GM19438 (cell line): ENCODE results near the gene TSHZ2.

Experiments
- ATAC-seq: cut with Tn5 transposase; IDR thresholded peaks from one replicate; pipeline ENCODE4 v1.9.1; 2021; ENCODE audit warnings: low read depth; ENCODE audit not compliant: unreplicated experiment

Gene TSHZ2

DNA sequence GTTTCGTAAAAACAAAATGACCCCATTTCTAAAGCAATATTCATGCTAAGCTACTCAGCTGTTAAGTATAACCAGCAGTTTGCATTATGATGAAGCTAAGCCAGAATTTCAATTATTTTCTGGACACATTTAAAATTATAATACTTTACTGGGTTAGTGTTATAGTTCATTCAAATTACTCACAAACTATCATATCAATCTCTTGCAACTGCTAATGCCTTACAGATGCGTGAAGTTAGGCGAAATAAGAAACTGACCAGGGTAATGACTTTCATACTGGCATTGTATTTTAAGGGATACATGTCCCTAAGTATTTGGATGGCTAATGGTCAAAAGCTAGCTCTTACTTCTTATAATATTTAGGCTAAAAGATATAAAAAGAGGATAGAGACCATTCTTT, 249.6 kb downstream of the TSHZ2 start:
- ATAC-seq = no peak

DNA sequence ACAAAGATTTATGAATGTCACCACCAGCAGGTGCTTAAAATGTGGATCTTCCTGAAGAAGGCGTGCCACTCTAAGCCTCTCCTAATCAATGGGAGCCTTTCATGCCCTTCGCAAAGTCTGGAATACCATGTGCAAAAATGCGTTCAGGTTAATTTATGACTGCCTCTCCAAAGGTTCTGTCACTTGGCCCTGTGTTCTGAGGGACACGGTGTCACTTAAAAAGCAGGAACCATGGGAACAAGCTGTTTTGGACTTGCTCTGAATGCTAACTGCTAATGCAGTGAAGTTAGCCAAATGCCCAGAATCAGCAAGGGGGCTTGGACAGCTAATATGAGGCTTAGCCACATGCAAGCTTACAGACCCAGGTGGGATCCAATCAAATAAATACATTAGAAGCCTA, 250.3 kb downstream of the TSHZ2 start:
- ATAC-seq = no peak

DNA sequence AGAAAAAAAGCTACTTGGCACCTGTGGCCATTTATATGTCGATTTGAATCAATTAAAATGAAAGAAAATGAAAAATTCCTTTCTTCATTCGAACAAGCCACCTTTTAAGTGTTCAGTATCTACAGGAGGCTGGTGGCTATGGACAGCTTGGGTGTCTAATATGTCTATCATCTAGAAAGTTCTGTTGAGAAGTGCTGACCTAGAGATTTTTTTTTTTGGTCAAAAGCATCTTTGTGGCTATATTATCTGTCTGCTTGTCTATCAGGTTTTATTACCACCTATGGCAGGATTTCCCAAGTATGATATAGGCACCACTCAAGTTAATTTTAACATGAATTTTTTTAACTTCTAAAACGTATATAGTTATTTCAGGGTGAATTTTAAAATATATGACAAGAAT, 250.8 kb downstream of the TSHZ2 start:
- ATAC-seq = no peak

DNA sequence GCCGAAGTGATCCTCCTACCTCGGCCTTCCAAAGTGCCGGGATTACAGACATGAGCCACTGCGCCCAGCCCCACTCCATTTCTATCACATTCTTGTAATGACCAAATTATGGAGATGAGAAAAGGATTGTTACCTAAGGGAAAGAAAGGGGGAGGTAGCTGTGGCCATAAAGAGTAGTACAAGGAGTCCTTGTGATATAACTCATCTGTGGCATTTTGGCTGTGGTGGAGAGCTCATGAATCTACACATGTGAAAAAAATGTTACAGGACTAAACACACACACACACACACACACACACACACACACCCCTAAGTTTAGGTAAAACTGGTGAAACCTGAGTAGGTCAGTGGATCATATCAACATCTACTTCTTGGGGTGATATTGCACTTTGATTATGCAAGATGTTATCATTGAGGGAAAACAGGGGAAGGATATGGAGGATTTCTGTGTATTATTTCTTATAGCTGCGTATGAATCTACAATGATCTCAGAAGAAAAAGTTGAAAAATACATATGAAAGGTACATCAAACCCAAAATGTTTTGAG, 251.5 kb downstream of the TSHZ2 start:
- ATAC-seq = no peak

DNA sequence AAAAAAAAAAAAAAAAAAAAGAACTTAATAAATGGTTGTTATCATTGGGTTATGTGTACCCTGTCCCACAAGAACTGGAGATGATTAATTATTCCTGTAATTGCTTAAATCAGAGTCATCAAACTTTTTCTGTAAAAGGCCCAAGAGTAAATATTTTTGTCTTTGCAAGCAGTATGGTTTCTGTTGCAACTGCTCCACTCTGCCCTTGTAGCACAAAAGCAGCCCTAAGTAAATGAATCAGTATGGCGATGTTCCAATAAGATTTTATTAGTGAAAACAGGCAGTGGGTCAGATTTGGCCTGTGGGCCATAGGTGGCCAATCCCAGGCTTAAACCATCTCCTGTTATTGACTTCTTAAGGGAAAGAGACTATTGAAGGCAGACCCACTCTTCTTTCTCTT, 252.7 kb downstream of the TSHZ2 start:
- no peak for ATAC-seq

DNA sequence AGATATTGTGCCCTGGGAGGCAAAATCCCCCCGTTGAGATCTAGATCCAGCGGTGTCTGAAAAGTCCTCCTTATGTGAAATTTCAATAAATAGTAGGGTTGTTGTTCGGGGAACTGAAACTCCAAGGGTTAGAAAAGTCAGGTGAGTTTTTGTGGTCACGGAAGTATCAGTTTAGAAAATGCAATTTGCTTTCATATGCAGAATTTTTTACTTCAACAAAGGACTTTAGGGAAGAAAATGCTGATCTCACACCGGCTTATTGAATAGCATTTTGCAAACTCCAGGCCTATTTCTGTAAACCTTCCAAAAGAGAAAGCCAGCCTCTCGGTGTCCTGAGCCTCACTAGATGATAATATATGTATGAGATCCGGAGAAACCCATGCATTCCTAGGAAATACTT, 254.7 kb downstream of the TSHZ2 start:
- no peak for ATAC-seq

DNA sequence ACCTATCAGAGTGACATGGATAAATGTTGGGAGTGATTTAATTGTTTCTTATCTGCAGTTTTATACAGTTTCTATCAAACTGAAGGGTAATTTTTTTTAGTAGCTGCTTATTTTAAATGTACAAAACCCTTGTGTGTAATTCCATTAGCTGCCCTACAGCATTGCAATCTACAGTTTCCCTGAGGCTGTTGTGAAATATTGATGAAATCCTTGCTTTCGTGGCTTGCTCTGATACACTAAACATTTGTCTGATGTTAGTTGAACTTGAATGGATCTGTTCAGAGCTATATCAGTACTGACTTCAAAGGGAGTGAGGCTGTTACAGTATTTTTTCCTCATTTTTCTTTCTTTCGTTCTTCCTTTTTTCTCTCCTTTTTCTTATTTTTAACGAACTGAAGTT, 255.4 kb downstream of the TSHZ2 start:
- ATAC-seq = no peak

DNA sequence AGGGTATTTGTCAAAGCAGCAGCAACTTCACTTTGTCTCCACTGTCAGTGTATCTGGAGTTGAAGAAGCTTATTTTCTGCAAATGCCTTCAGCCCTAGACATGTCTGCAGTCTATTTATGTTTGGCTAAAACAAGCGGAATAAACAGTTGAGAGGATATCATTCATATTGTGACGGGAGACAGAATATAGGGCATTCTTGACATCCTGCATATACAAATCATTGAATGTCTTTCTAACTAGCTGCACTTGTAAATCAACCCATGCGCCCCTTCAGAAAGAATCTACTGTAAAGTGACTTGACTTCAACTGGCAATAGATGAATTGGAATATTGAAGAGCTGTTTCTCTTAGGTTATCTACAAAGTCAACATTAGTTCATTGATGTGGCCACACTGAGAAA, 258.9 kb downstream of the TSHZ2 start:
- no peak for ATAC-seq

DNA sequence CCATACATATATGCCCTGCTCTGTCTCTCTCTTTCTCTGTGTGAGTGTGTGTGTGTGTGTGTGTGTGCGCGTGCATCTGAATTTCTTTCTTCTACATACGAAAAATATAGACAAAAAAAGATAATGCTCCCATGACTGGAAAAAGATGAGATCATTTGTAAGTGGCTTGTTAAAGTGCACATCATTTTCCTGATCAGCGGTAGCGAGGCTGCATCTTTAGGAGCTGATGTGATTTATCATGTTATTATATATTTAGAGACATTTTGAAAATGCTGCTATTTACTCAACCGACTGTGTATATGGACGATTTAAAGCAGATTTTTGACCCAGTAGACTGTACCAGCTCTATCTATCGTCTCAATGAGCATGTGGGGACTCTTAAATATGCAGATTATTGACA, 265.3 kb downstream of the TSHZ2 start:
- ATAC-seq = no peak

DNA sequence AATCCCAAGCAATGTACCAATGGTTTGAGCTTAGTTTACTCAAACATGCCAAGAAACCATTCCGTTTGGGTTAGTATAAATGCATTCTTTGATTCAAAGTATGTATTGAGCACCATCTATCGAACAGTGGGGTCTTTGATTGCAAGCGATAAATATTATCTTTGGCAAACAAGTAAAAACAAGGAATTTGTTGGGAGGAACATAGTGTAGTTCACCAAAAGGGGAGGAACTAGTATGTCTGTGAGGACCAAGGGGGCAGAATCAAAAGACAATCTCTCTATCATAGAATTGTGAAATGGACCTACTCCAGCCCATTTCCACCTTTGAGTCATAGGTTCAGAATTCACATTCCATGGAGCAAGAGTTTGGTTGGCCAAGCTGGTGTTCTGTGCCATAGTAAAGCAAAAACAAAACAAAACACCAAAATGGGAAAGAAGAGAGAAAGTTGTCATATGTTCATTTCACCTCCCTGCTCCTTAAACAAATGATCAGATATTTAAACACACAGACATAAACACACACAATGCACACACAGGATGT, 266.0 kb downstream of the TSHZ2 start:
- no peak for ATAC-seq

DNA sequence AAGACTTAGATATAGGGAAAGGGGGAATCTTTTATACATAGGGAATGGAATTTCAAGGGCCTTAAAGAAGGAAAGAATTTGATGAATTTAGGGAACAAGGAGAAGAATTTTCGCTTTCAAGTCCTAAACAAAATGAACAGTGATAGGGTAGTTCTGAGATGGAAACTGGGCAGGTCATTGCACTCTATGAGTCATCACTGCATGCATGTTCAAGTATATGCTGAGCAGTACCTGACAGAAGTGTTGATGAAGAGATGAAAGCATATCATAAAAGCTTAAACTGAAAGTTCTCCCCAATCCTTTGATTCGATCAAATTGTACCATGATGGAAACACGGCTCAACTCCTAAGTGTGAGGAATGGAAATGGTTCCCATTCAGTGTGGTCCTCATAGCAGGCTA, 271.0 kb downstream of the TSHZ2 start:
- ATAC-seq = no peak

DNA sequence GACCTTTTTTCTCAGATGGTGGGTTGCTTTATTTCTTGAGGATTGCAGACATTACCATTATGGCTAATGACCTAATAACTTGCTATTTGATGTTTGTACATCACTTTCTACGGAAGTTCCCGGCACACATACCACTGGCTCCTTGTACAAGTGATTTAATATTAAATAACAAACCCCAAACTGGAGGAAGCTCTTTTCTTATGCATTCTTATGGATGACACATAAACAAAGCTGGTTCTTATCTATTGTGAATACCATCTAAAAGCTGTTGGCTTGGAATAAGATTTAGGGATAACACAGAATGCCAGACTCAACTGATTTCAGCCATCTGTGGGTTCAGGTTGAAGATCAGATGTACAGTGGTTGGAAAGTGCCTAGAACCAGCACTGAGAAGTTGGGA, 272.6 kb downstream of the TSHZ2 start:
- no peak for ATAC-seq

DNA sequence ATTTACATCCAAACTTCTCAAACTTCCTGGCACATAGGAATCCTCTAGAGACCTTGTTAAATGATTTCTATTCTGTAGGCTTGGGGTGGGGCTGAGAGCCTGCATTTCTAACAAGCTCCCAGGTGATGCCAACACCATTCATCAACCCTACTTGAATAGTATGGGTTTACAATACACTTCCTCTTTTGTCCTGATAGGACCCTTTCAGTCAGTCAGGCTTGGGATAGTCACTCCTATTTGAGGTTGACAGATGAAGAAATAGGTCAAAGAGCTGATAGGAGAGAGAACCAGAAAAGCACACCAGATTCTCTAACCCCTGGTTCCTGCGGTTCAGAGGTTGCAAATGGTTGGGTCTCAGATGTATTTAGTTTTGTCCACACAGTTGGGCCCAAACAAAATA, 273.4 kb downstream of the TSHZ2 start:
- no peak for ATAC-seq

DNA sequence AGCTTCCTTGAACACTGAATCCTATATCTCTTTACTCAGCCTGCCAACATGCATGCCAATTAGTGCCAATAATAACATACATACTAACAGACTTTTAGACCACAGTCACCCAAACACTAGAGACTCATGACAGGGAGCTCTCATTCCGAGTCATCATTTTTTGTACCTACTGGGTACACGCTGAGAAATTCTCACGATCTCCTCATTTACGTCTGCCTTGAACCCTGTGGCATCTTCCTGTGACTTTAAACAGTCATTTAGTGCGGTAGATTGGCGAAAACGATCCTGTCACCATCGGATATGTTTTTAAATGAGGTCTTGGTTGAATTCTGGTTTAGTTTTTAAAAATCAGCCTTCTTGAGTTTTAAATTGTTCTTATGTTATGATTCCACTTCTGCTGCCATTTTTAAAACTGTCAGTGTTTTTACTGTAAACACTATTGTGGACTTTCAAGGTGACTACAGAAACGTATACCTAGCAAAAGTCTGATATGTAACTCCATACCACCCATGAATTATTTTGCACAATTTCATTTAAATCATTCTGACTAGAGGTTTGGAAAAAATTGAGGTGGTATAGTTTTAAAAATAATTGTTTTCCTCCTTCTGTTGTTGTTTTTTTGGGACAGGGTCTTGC, 275.4 kb downstream of the TSHZ2 start:
- no peak for ATAC-seq

DNA sequence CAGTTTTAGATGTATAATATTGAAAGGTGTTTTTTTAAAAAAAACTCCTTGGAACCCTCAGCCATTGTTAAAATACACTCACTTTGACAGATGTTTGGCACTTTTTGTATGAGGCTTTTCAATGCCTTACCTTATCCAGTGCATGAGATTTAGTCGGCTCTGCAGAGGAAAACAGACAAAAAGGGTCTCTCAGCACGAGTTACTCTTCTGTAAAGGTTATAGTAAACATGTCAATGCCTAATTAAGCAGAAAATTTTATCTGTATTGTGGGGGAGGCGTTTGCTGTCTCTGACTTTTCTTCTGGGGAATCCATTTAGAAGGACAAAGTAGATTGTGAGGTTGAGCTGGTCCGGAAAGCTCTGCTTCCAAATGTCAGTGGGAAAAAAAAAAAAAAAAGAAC, 278.3 kb downstream of the TSHZ2 start:
- ATAC-seq = no peak

DNA sequence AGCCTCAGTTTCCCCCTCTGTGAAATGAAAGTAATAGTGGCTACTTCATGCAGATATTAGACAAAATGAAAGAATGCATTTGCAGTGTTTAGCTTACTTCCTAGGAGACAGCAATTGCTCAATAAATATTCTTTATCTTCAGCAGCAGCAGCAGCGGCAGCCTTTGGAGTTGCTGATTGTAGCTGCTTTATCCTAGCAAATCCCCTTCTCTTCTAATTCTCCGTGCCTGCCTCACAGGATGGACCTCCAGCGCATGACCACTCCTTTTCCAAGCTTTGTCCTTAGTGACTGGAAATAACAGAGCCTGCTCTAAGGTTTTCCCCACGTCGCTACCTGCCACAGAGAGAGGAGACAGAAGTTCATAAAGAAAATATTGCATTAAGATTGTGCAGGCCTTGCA, 279.8 kb downstream of the TSHZ2 start:
- ATAC-seq = no peak

DNA sequence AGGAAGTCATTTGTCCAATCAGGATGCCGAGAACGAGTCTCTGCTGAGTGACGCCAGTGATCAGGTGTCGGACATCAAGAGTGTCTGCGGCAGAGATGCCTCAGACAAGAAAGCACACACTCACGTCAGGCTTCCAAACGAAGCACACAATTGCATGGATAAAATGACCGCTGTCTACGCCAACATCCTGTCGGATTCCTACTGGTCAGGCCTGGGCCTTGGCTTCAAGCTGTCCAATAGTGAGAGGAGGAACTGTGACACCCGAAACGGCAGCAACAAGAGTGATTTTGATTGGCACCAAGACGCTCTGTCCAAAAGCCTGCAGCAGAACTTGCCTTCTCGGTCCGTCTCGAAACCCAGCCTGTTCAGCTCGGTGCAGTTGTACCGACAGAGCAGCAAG, 281.5 kb downstream of the TSHZ2 start:
- ATAC-seq = no peak

DNA sequence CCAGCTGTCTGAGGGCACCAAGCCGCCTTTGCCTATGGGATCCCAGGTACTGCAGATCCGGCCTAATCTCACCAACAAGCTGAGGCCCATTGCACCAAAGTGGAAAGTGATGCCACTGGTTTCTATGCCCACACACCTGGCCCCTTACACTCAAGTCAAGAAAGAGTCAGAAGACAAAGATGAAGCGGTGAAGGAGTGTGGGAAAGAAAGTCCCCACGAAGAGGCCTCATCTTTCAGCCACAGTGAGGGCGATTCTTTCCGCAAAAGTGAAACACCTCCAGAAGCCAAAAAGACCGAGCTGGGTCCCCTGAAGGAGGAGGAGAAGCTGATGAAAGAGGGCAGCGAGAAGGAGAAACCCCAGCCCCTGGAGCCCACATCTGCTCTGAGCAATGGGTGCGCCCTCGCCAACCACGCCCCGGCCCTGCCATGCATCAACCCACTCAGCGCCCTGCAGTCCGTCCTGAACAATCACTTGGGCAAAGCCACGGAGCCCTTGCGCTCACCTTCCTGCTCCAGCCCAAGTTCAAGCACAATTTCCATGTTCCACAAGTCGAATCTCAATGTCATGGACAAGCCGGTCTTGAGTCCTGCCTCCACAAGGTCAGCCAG, 283.0 kb downstream of the TSHZ2 start:
- ATAC-seq = no peak

DNA sequence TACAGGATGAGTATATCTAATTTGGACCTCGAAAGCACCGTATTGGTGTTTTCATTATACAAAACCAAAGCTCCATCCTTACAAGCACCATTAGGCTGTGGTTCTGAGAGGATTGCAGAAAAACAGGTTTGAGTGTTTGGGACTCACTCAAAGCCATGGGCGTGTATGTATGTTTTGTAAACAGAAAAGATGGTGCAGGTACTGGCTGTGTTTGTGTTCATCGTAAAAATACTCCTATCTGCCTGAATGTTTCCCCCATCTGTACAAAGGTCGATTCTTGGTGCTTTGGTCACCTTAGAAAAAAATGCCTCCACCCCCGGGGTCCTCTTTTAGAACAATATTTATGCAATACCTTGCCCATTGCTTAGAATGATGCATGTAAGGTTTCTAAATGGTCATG, 286.6 kb downstream of the TSHZ2 start:
- ATAC-seq = no peak

DNA sequence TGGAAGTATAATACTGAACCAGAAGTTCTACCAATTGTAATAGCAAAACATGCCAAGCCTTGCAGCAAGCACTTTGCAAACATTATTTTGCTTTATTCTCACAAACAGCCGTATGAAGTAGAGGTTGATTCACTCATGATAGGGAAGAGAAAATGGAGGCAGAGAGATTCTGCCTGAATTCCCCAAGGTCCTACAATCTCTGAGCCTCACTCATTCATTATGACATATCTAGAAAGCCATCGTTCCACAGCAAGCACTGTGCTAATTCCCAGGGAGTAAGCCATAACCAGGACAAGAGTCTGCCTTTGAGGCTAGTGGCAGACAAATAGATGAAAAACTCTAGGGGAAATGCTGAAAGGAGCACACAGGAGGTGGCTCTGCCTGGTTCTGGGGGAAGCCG, 288.0 kb downstream of the TSHZ2 start:
- ATAC-seq = no peak

DNA sequence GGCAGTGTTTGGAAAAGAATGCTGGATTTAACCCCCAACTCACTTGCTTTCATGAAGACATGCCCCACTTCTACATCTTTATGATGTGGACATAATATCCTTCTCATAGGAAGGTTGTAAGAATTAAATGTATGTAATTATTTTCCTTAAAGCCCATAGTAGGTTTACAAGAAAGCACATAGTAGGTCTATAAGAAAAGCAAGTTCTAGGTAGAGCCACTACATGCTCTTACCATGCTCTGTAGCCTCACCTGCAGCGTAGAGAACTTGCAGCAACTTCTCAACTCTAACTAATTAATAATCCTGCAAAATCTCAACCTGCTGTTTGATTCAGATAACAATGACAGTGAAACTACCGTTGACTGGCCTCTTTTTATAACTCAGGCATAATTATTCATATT, 288.4 kb downstream of the TSHZ2 start:
- no peak for ATAC-seq

DNA sequence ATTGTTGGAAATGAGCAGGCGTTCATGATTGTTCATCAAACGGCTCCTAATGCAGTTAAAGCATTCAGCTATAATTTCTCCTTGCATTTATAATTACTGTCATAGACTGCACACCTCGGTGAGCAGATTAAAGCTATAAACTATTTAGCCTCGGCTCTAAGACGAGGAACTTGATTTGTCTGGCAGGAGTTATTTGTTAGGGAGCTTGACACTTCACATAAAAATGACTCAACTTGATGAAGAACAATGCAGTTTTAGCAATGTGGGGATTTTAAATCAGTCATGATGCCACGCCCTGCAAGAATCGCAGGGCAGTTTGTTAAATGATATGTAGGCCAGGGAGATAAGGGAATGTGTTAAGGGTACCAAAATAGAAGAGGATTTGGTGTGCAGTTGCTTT, 290.2 kb downstream of the TSHZ2 start:
- ATAC-seq = no peak
